Hepatocyte (in vitro differentiated cells): Measurements from ENCODE around the gene INPP5K. TPM values are rescaled to one million over a fixed set of nuclear protein-coding genes. Genes with fewer than 3 reads are reported as not detected.
"Not testable (repeated sequence)": the region's sequence is repeated elsewhere in the genome, so short reads cannot be mapped to it uniquely, and the experiment has no call there.

Experiments
- DNase-seq: peaks from one replicate; pipeline ENCODE4 v3.0.0-alpha.2; 2016; ENCODE audit warnings: low spot score
- H2AFZ ChIP-seq: fragments of 200-600 bp; sonication (generic); 2 replicates; pipeline ENCODE4 v1.6.0; 2016; ENCODE audit warnings: antibody characterized with exemption, mild to moderate bottlenecking
- H3K27ac ChIP-seq: fragments of 200-600 bp; sonication (generic); 2 replicates; pipeline ENCODE4 v1.5.1; 2016; ENCODE audit warnings: mild to moderate bottlenecking
- H3K27me3 ChIP-seq: fragments of 200-600 bp; sonication (generic); 2 replicates; pipeline ENCODE4 v1.6.1; 2016
- H3K36me3 ChIP-seq: fragments of 200-600 bp; sonication (generic); replicated peaks from 2 replicates; pipeline ENCODE4 v1.5.1; 2016; ENCODE audit warnings: low read depth; ENCODE audit not compliant: insufficient read depth
- H3K4me1 ChIP-seq: fragments of 200-600 bp; sonication (generic); 2 replicates; pipeline ENCODE4 v1.5.1; 2016; ENCODE audit warnings: mild to moderate bottlenecking, moderate library complexity; ENCODE audit not compliant: insufficient read depth
- H3K4me2 ChIP-seq: fragments of 200-600 bp; sonication (generic); 2 replicates; pipeline ENCODE4 v1.6.0; 2016
- H3K4me3 ChIP-seq: fragments of 200-600 bp; sonication (generic); 2 replicates; pipeline ENCODE4 v1.5.1; 2016; ENCODE audit warnings: mild to moderate bottlenecking
- H3K79me2 ChIP-seq: fragments of 200-600 bp; sonication (generic); 2 replicates; pipeline ENCODE4 v1.6.0; 2017; ENCODE audit warnings: mild to moderate bottlenecking
- H3K9me2 ChIP-seq: fragments of 200-600 bp; sonication (generic); replicated peaks from 2 replicates; pipeline ENCODE4 v1.6.0; 2017; ENCODE audit warnings: mild to moderate bottlenecking; ENCODE audit not compliant: insufficient read depth
- H3K9me3 ChIP-seq: fragments of 200-600 bp; sonication (generic); 2 replicates; pipeline ENCODE4 v1.5.1; 2016; ENCODE audit warnings: low read depth, mild to moderate bottlenecking
- H4K20me1 ChIP-seq: fragments of 200-600 bp; sonication (generic); 2 replicates; pipeline ENCODE4 v1.6.0; 2016; ENCODE audit warnings: mild to moderate bottlenecking; ENCODE audit not compliant: insufficient read depth, poor library complexity, severe bottlenecking
- EZH2 ChIP-seq: fragments of 200-600 bp; sonication (generic); IDR thresholded peaks from 2 replicates; pipeline ENCODE4 v1.6.1; 2016; ENCODE audit warnings: antibody characterized with exemption, mild to moderate bottlenecking, borderline replicate concordance
- EZH2phosphoT487 ChIP-seq: fragments of 200-600 bp; sonication (generic); IDR thresholded peaks from one replicate; pipeline ENCODE4 v1.6.1; 2018; ENCODE audit warnings: antibody characterized with exemption, mild to moderate bottlenecking, low read depth, moderate library complexity; ENCODE audit not compliant: unreplicated experiment, severe bottlenecking
- WGBS: methylation state at CpG from one replicate; pipeline ENCODE4 v1.1.6; 2016; ENCODE audit warnings: low lambda C conversion rate; ENCODE audit errors: missing lambda C conversion rate; 5-methylcytosine and 5-hydroxymethylcytosine counted together
- polyA plus RNA-seq: library from polyadenylated mRNA; unstranded; fragments of >200 nt; fragmentation: Nextera tagmentation; extraction: Ambion mirVana; gene quantifications from 2 replicates; pipeline ENCODE4 v1.2.1, GENCODE V29; 2016
- total RNA-seq: library from RNA; depleted of rRNA; stranded (reverse); fragments of >200 nt; gene quantifications from 2 replicates; pipeline ENCODE4 v1.2.3, GENCODE V29; 2014
- TF ChIP-seq, protein P1 (sequence below): fragments of 200-600 bp; sonication (generic); IDR thresholded peaks from 2 replicates; pipeline ENCODE4 v1.5.1; 2016; ENCODE audit warnings: antibody characterized with exemption, mild to moderate bottlenecking; ENCODE audit not compliant: poor library complexity

The INPP5K gene
- total and polyA plus RNA-seq, 2 experiments from 2014 or later: 34.7 to 40.4 TPM

DNA sequence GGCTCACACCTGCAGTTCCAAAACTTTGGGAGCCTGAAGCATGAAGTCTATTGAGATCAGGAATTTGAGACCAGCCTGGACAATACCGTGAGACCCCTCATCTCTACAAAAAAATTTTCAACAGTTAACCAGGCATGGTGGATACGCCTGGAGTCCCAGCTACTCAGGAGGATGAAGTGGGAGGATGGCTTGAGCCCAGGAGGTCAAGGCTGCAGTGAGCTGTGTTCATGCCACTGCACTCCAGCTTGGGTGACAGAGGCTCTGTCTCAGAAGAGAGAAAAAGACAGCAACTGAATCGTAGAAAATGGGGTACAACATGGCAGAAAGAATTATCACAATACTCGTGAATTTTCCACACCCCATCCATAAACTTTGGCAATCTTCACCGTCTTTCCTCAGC lies 63.6 kb downstream of the INPP5K start:
- TF ChIP-seq EZH2phosphoT487 (no peak), EZH2 (no peak)
- TF ChIP-seq, protein P1, sequence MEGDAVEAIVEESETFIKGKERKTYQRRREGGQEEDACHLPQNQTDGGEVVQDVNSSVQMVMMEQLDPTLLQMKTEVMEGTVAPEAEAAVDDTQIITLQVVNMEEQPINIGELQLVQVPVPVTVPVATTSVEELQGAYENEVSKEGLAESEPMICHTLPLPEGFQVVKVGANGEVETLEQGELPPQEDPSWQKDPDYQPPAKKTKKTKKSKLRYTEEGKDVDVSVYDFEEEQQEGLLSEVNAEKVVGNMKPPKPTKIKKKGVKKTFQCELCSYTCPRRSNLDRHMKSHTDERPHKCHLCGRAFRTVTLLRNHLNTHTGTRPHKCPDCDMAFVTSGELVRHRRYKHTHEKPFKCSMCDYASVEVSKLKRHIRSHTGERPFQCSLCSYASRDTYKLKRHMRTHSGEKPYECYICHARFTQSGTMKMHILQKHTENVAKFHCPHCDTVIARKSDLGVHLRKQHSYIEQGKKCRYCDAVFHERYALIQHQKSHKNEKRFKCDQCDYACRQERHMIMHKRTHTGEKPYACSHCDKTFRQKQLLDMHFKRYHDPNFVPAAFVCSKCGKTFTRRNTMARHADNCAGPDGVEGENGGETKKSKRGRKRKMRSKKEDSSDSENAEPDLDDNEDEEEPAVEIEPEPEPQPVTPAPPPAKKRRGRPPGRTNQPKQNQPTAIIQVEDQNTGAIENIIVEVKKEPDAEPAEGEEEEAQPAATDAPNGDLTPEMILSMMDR: no peak
- 92% methylated on average over 5 of the region's 5 CpGs for WGBS
- Histone ChIP-seq H3K79me2 (peaks cover 79% of the 10 kb centered on the region), H4K20me1 (peaks cover 68% of the 10 kb centered on the region), H3K27me3 (no peaks in the 10 kb centered on the region), H3K4me2 (no peak overlapping the region), H3K4me3 (no peak overlapping the region), H3K4me1 (peaks cover 14% of the 10 kb centered on the region), H3K9me3 (no peaks in the 10 kb centered on the region), H3K9me2 (no peaks in the 10 kb centered on the region), H3K36me3 (no peaks in the 10 kb centered on the region), H3K27ac (no peak overlapping the region), H2AFZ (no peak overlapping the region)
- no peak for DNase-seq

DNA sequence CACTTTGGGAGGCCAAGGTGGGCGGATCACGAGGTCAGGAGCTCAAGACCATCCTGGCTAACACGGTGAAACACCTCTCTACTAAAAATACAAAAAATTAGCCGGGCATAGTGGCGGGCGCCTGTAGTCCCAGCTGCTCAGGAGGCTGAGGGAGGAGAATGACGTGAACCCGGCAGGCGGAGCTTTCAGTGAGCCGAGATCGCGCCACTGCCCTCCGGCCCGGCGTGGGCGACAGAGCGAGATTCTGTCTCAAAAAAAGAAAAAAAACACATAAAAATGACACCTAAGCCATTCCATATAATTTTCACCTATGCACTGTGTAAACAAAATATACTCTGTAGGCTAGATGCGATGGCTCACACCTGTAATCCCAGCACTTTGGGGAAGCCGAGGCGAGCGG lies 66.2 kb downstream of the INPP5K start:
- Histone ChIP-seq H4K20me1 (peaks cover 94% of the 10 kb centered on the region), H3K79me2 (peaks cover 99% of the 10 kb centered on the region), H3K4me1 (peaks cover 14% of the 10 kb centered on the region)
- not testable (repeated sequence) for DNase-seq, H3K9me3 ChIP-seq, H3K9me2 ChIP-seq, H3K4me2 ChIP-seq, H3K27me3 ChIP-seq, H3K27ac ChIP-seq, H3K36me3 ChIP-seq, H3K4me3 ChIP-seq, H2AFZ ChIP-seq
- WGBS: 97% methylated on average over 21 of the region's 21 CpGs

DNA sequence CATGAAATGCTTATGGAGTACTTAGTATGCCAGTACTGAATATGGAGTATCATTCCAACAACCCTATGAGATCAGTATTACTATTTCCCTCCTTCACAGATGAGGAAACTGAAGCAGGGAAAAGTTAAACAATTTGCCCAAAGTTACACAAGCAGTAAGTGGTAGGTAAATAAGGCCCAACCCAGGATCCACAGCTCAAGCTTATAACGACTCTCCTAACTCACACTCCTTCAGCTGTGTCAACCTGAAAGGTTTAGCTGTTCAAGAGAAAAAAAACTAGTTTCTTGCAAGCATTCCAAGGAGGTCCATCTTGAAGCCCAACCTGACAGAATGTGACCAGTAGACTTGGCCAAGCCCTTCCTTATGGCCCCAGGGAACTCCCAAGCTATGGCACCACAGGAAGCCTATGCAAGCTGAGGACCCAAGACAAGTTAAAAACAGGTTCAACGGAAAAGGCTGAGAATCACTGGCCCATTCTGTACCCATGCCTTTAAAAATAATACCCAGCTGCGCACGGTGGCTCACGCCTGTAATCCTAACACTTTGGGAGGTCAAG lies 66.9 kb downstream of the INPP5K start:
- Histone ChIP-seq H3K36me3 (no peaks in the 10 kb centered on the region), H3K4me1 (peaks cover 11% of the 10 kb centered on the region), H4K20me1 (peaks cover 90% of the 10 kb centered on the region), H3K4me2 (no peak overlapping the region), H3K9me2 (no peaks in the 10 kb centered on the region), H3K9me3 (no peaks in the 10 kb centered on the region), H3K4me3 (no peak overlapping the region), H3K79me2 (peaks cover 97% of the 10 kb centered on the region), H3K27me3 (no peaks in the 10 kb centered on the region), H2AFZ (no peak overlapping the region), H3K27ac (peak overlapping the region; percentile 47)
- 82% methylated on average over 5 of the region's 5 CpGs for WGBS
- TF ChIP-seq, protein P1: no peak
- TF ChIP-seq EZH2phosphoT487 (no peak), EZH2 (no peak)
- DNase-seq: no peak

DNA sequence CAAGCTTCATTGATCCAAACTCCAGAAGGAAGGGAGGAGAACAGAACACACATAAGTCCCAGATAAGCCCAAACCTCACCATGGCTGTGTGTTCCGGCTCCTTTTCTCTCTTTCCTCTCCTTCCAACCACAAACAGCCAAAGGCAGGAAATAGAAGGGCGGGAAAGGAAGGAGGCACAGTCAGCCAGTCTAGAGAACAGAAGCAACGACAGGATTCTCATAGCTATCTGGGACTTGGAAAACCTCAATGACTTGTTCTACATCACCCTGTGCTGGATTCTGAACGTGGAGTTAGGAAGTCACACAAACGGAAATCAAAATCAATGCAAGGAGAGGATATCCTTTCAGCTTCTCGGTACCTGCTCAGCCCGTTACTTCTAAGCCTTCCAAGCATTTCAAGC lies 69.4 kb downstream of the INPP5K start:
- no peak overlapping the region for H3K4me2 ChIP-seq
- no peak overlapping the region for H3K27ac ChIP-seq
- H2AFZ ChIP-seq: no peak overlapping the region
- peaks cover 79% of the 10 kb centered on the region for H4K20me1 ChIP-seq
- TF ChIP-seq EZH2phosphoT487: no peak
- no peak for TF ChIP-seq EZH2
- TF ChIP-seq, protein P1: no peak
- peaks cover 97% of the 10 kb centered on the region for H3K79me2 ChIP-seq
- H3K9me3 ChIP-seq: no peaks in the 10 kb centered on the region
- H3K9me2 ChIP-seq: no peaks in the 10 kb centered on the region
- no peaks in the 10 kb centered on the region for H3K36me3 ChIP-seq
- WGBS: 82% methylated on average over 7 of the region's 7 CpGs
- H3K27me3 ChIP-seq: no peaks in the 10 kb centered on the region
- DNase-seq: no peak
- H3K4me1 ChIP-seq: peaks cover 3% of the 10 kb centered on the region
- H3K4me3 ChIP-seq: no peak overlapping the region
